ENCODE data around the gene DPM2.

DNA sequence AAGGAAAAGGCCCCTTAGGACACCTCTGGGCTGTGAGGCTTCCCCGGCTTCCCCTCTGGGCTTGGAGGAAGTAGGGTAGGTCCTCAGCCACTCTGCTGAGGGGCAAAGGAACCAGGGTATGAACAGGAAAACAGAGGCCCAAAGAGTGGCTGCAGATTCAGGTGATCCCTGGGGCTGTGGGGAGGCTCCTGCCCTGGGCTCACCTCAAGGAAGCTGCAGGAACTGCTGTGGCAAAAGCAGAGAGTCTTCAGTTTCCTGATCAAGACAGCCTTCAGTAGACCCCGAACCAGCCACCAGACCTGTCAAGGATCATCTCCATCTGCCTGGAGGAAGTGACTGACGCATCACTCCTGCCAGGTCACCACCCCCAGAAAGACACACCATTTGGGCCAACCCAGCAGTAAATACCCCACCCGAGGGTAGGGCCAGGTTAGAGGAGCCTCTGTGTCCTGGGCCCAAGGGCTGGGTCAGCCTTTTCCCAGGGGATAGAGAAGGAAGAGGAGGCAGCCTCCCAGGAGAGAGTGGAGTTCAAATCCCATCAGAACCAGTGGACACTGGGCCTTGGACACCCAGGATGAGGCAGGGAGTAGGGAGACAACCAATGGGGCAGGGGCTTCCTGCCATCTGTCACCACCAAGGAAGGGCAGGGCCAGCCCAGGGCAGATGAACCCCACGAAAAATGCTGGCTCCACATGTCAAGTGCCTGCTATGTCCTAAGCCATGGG lies 32.5 kb downstream of the DPM2 start:
- TF ChIP-seq POLR2AphosphoS5 (IDR thresholded peaks at IDR 0.05; ENCODE audit: low read depth) (no peak), GABPA (IDR thresholded peaks at IDR 0.05; ENCODE audit: low read depth) (no peak), SPI1 (IDR thresholded peaks at IDR 0.05; ENCODE audit: borderline replicate concordance, low read depth) (no peak; the same call in 1 of the 2 replicates)
- TF ChIP-seq, protein P1, sequence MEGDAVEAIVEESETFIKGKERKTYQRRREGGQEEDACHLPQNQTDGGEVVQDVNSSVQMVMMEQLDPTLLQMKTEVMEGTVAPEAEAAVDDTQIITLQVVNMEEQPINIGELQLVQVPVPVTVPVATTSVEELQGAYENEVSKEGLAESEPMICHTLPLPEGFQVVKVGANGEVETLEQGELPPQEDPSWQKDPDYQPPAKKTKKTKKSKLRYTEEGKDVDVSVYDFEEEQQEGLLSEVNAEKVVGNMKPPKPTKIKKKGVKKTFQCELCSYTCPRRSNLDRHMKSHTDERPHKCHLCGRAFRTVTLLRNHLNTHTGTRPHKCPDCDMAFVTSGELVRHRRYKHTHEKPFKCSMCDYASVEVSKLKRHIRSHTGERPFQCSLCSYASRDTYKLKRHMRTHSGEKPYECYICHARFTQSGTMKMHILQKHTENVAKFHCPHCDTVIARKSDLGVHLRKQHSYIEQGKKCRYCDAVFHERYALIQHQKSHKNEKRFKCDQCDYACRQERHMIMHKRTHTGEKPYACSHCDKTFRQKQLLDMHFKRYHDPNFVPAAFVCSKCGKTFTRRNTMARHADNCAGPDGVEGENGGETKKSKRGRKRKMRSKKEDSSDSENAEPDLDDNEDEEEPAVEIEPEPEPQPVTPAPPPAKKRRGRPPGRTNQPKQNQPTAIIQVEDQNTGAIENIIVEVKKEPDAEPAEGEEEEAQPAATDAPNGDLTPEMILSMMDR (IDR thresholded peaks at IDR 0.05; ENCODE audit: insufficient read depth, low read length): no peak
